Progenitor cell of endocrine pancreas (in vitro differentiated cells): ENCODE results near the gene SGK1. TPM values are rescaled to one million over a fixed set of nuclear protein-coding genes. Genes with fewer than 3 reads are reported as not detected.

Experiments
- DNase-seq: peaks from one replicate; pipeline ENCODE4 v3.0.0; 2021; ENCODE audit warnings: low spot score; ENCODE audit not compliant: unreplicated experiment
- H3K27ac Mint-ChIP-seq: 2 replicates; pipeline ENCODE4 v1.8.0; 2021; ENCODE audit warnings: mild to moderate bottlenecking, moderate library complexity, mixed read lengths
- H3K27me3 Mint-ChIP-seq: 2 replicates; pipeline ENCODE4 v1.8.0; 2021; ENCODE audit warnings: mixed read lengths
- H3K36me3 Mint-ChIP-seq: 2 replicates; pipeline ENCODE4 v1.8.0; 2022; ENCODE audit warnings: mixed read lengths; ENCODE audit not compliant: insufficient read depth
- H3K4me1 Mint-ChIP-seq: 2 replicates; pipeline ENCODE4 v1.8.0; 2021; ENCODE audit warnings: low read depth, mixed read lengths
- H3K4me3 Mint-ChIP-seq: 2 replicates; pipeline ENCODE4 v1.8.0; 2021; ENCODE audit warnings: low read depth, mild to moderate bottlenecking, moderate library complexity, mixed read lengths
- H3K9me3 Mint-ChIP-seq: 2 replicates; pipeline ENCODE4 v1.8.0; 2021; ENCODE audit warnings: low read depth, mixed read lengths
- total RNA-seq: library from RNA; stranded (reverse); gene quantifications from 2 replicates; pipeline ENCODE4 v1.2.1, GENCODE V29; 2021
- TF ChIP-seq, protein P1 (sequence below): fragments of 200-600 bp; sonication (generic); IDR thresholded peaks from one replicate; pipeline ENCODE4 v1.5.0; 2021; ENCODE audit warnings: antibody characterized with exemption, mild to moderate bottlenecking; ENCODE audit not compliant: unreplicated experiment

The SGK1 gene
- total RNA-seq, 1 donor from 2014 or later: 13.9 TPM

DNA sequence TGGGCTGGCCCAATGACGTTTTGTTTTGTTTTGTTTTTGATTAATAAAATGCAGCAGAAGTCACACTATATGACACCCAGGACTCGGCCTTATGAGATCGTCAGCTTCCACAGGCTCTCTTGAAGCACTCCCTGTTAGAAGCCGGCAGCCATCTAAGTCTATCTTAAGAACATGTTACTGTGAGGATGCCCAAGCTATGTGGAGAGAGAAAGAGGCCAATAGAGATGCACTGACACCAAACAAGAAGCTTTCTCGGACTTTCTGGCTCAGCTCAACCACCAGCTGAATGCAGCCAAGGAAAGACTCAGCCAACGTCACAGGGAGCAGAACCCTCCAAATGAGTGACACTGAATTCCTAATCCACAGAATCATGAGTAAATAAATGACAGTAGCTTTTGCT is 14.0 kb downstream of the SGK1 start:
- TF ChIP-seq, protein P1, sequence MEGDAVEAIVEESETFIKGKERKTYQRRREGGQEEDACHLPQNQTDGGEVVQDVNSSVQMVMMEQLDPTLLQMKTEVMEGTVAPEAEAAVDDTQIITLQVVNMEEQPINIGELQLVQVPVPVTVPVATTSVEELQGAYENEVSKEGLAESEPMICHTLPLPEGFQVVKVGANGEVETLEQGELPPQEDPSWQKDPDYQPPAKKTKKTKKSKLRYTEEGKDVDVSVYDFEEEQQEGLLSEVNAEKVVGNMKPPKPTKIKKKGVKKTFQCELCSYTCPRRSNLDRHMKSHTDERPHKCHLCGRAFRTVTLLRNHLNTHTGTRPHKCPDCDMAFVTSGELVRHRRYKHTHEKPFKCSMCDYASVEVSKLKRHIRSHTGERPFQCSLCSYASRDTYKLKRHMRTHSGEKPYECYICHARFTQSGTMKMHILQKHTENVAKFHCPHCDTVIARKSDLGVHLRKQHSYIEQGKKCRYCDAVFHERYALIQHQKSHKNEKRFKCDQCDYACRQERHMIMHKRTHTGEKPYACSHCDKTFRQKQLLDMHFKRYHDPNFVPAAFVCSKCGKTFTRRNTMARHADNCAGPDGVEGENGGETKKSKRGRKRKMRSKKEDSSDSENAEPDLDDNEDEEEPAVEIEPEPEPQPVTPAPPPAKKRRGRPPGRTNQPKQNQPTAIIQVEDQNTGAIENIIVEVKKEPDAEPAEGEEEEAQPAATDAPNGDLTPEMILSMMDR: no peak
- Mint-ChIP-seq H3K4me1 (peaks cover 13% of the 10 kb centered on the region), H3K9me3 (no peaks in the 10 kb centered on the region), H3K27ac (peak overlapping the region; percentile 38), H3K4me3 (no peak overlapping the region), H3K27me3 (no peaks in the 10 kb centered on the region), H3K36me3 (no peaks in the 10 kb centered on the region)
- no peak for DNase-seq

DNA sequence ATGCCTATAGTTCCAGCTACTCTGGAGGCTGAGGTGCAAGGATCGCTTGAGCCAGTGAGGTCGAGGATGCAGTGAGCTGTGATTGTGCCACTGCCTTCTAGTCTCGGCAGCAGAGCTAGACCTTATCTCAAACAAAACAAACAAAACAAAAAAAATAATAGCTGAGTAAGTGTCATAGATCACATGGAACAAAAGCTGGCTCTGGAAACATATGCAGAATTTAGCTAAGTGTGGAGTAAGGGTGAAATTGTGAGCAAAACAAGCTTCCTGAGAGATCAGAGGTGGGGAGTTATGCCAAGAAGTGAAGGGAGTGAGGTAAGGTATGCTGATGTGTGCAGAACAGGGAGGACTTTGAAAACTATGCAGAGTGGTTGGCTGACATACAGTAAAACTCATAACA is 18.7 kb downstream of the SGK1 start:
- H3K27me3 Mint-ChIP-seq: peaks cover 4% of the 10 kb centered on the region
- no peak overlapping the region for H3K4me3 Mint-ChIP-seq
- H3K9me3 Mint-ChIP-seq: no peaks in the 10 kb centered on the region
- peaks cover 4% of the 10 kb centered on the region for H3K4me1 Mint-ChIP-seq
- no peak for DNase-seq
- H3K36me3 Mint-ChIP-seq: no peaks in the 10 kb centered on the region
- no peak overlapping the region for H3K27ac Mint-ChIP-seq
- TF ChIP-seq, protein P1: no peak

DNA sequence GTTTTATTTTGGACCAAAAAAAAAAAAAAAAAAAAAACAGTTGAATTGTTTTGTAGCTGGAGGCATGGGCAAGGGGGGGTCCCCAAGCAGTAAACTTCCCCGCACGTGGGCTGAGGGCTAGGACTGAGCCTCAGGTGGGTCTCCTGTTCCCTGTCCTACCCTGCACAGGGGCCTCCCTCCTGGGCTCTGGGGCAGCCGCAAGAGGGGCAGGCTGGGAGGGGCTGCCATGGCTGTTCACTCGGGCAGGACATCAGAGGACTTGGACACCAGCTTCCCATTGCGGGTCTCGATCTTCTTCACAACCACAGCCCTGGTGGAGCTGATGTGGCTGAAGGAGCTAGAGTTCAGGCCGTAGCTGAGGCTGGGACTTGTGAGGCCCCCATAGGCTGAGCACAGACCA is 21.1 kb downstream of the SGK1 start:
- Mint-ChIP-seq H3K9me3 (no peaks in the 10 kb centered on the region), H3K4me3 (no peak overlapping the region), H3K4me1 (peaks cover 3% of the 10 kb centered on the region), H3K27me3 (peaks cover 7% of the 10 kb centered on the region), H3K27ac (no peak overlapping the region), H3K36me3 (no peaks in the 10 kb centered on the region)
- no peak for DNase-seq
- TF ChIP-seq, protein P1: no peak

DNA sequence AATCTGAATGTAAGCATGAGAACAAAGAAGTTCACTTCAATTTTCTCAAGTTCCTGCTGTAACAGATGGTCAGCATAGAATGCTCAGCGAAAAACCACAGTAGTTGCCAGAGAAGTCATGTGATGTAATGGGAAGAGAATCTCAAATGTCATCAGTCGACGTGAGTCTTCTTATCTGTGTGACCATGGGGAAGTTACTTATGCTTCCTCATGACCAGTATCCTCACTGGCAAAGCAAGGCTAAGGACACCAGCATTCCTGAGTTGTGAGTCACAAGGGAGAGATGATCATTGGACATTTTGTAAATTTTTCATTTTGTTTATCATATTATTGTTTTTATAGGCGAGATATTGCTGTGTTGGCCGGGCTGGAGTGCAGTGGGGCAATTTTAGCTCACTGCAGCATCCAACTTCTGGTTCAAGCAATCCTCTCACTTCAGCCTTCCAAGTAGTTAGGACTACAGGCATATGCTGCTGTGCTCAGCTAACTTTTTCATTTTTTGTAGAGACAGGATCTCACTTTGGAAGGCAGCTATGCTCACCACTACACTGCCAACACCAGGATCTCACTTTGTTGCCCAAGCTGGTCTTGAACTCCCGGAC is 21.9 kb downstream of the SGK1 start:
- H3K4me1 Mint-ChIP-seq: peaks cover 3% of the 10 kb centered on the region
- DNase-seq: no peak
- H3K4me3 Mint-ChIP-seq: no peak overlapping the region
- H3K27me3 Mint-ChIP-seq: peaks cover 7% of the 10 kb centered on the region
- TF ChIP-seq, protein P1: no peak
- no peaks in the 10 kb centered on the region for H3K9me3 Mint-ChIP-seq
- no peaks in the 10 kb centered on the region for H3K36me3 Mint-ChIP-seq
- no peak overlapping the region for H3K27ac Mint-ChIP-seq

DNA sequence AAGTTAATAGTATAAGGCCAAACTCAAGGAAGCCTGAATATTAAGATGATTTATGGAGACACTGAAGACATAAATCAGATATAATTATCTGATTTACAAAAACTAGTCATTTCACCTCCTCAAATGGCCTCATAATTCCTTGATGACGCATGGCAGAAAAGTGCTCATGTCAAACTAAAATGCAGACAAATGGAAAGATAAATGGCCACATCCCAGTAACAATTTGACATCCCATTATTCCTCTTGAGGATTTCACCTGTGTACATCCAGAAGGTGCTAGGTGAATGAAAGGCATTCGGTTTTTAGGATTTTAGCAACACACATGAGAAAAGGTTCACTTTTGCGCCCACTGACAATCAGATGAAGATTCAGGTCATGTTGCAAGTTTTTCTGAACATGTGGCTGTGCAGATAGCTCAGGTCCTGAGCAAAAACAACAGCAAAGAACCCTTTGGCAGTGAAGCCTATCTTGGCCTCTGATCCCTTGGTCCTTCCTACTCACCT is 24.2 kb downstream of the SGK1 start:
- Mint-ChIP-seq H3K27ac (no peak overlapping the region), H3K9me3 (peaks cover 3% of the 10 kb centered on the region), H3K4me3 (no peak overlapping the region), H3K27me3 (peaks cover 7% of the 10 kb centered on the region), H3K4me1 (no peaks in the 10 kb centered on the region), H3K36me3 (no peaks in the 10 kb centered on the region)
- no peak for DNase-seq
- TF ChIP-seq, protein P1: no peak
